ENCODE data around the gene MYBBP1A. TPM values are rescaled to one million over a fixed set of nuclear protein-coding genes. Genes with fewer than 3 reads are reported as not detected.
A peak's percentile ranks its signal among the peaks of the same experiment; 100 is the strongest.

MYBBP1A gene
- total RNA-seq, 1 experiment from 2014 or later = 163 TPM

DNA sequence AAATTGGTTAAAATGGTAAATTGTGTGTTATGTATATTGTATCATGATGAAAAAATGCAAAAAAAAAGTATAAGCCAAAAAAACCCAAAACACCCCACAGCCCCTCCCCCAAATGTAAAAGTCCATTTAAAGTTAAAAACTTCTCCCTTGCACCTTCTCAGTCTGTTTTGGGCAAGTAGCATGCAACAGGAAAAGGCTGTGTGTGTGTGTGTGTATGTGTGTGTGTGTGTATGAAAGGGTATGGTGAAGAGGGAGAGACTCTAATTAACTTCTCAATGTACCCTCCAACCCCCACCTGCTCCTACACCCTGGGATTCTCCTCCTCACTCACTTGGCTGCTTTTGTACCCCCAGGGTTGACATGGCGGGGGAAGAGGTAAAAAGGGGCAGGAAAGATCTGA, 14.4 kb upstream of the MYBBP1A start (continued):
- TF ChIP-seq, protein P1, sequence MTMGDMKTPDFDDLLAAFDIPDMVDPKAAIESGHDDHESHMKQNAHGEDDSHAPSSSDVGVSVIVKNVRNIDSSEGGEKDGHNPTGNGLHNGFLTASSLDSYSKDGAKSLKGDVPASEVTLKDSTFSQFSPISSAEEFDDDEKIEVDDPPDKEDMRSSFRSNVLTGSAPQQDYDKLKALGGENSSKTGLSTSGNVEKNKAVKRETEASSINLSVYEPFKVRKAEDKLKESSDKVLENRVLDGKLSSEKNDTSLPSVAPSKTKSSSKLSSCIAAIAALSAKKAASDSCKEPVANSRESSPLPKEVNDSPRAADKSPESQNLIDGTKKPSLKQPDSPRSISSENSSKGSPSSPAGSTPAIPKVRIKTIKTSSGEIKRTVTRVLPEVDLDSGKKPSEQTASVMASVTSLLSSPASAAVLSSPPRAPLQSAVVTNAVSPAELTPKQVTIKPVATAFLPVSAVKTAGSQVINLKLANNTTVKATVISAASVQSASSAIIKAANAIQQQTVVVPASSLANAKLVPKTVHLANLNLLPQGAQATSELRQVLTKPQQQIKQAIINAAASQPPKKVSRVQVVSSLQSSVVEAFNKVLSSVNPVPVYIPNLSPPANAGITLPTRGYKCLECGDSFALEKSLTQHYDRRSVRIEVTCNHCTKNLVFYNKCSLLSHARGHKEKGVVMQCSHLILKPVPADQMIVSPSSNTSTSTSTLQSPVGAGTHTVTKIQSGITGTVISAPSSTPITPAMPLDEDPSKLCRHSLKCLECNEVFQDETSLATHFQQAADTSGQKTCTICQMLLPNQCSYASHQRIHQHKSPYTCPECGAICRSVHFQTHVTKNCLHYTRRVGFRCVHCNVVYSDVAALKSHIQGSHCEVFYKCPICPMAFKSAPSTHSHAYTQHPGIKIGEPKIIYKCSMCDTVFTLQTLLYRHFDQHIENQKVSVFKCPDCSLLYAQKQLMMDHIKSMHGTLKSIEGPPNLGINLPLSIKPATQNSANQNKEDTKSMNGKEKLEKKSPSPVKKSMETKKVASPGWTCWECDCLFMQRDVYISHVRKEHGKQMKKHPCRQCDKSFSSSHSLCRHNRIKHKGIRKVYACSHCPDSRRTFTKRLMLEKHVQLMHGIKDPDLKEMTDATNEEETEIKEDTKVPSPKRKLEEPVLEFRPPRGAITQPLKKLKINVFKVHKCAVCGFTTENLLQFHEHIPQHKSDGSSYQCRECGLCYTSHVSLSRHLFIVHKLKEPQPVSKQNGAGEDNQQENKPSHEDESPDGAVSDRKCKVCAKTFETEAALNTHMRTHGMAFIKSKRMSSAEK (CRISPR knock-in tag; IDR thresholded peaks at IDR 0.05; ENCODE audit: borderline replicate concordance) = no peak
- TF ChIP-seq, protein P2, sequence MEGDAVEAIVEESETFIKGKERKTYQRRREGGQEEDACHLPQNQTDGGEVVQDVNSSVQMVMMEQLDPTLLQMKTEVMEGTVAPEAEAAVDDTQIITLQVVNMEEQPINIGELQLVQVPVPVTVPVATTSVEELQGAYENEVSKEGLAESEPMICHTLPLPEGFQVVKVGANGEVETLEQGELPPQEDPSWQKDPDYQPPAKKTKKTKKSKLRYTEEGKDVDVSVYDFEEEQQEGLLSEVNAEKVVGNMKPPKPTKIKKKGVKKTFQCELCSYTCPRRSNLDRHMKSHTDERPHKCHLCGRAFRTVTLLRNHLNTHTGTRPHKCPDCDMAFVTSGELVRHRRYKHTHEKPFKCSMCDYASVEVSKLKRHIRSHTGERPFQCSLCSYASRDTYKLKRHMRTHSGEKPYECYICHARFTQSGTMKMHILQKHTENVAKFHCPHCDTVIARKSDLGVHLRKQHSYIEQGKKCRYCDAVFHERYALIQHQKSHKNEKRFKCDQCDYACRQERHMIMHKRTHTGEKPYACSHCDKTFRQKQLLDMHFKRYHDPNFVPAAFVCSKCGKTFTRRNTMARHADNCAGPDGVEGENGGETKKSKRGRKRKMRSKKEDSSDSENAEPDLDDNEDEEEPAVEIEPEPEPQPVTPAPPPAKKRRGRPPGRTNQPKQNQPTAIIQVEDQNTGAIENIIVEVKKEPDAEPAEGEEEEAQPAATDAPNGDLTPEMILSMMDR (IDR thresholded peaks at IDR 0.05) = no peak

DNA sequence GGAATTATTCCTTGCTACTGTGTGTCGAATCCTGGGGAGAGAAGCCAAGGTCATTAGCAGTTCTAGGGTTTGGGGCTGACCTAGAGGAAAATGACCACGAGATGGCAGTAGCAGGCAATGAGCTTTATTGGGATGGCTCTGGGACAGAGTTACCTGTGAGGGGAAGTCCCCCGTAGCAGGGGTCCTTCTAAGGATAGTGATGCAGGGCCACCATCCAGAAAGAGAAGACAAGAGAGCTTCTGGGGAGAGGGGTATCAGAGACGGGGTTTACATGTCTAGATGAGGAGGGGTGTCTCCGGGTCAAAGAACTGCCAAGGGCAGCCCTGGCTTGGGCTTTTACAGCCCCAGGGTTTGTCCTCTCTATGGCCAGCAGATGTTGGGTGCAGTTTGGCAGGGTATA, 11.6 kb upstream of the MYBBP1A start:
- no peak overlapping the region for H3K27ac Mint-ChIP-seq
- DNase-seq (ENCODE audit: low spot score) (peak; percentile 80), ATAC-seq (peak; percentile 90)
- peaks cover 7% of the 10 kb centered on the region for H3K27me3 Mint-ChIP-seq (ENCODE audit: low read depth)
- H3K4me1 Mint-ChIP-seq = peaks cover 30% of the 10 kb centered on the region
- no peak overlapping the region for H3K4me3 Mint-ChIP-seq
- no peaks in the 10 kb centered on the region for H3K9me3 Mint-ChIP-seq
- ChIA-PET POLR2A (no interaction called here), CTCF (interaction anchor here (0.6 to 5.6 kb wide), 41 partner anchors 9 to 353 kb away, joined by 3 to 86 read pairs (median 4); partner anchors contain the start of genes ALOX15, C17orf107, GLTPD2 and MYBBP1A)
- TF ChIP-seq, protein P2 (IDR thresholded peaks at IDR 0.05) = peak; percentile 35; the same call in 1 of the 2 replicates
- TF ChIP-seq, protein P3, sequence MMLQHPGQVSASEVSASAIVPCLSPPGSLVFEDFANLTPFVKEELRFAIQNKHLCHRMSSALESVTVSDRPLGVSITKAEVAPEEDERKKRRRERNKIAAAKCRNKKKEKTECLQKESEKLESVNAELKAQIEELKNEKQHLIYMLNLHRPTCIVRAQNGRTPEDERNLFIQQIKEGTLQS (CRISPR knock-in tag; conservative IDR thresholded peaks at IDR 0.05) = no peak
- no peaks in the 10 kb centered on the region for H3K36me3 Mint-ChIP-seq

DNA sequence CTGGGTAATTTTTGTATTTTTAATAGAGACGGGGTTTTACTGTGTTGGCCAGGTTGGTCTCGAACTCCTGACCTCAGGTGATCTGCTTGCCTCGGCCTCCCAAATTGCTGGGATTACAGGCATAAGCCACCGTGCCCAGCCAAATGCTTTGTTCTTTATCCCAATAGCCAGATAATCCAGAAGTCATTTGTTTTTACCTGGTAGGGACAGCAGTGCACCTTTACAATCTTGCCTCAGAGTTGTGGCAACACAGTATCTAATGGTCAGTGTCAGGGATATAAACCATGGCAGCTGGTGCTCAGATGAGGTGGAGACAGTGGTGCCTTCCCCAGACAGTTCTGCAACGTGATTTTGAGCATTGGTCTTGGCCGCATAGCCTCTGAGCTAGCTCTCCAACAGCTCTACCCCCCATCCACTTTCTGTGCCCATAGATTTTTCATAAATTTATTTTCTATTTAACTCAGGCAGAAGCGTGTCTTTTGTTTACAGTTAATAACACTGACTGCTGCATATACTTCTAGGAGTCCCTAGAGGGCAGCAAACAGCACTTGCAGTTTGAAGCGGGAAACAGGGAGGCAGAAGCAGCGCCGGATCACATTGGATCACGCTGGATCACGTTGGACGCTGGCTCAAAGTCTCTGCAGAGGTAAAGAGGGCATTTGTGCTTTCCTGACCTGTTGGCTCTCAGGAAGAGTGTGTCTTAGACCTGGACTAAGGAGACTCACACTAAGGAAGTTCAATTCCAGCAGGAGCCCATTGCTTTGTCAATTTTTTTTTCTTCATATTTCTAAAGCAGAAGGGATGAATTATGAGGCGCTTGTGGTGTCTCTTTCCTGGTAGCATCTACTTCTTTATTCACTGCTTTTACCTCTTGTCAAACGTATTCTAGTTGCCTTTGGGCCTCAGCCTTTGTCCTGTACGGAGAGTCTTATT, 10.3 kb upstream of the MYBBP1A start:
- peak; percentile 68 for DNase-seq (ENCODE audit: low spot score)
- Mint-ChIP-seq H3K4me1 (peaks cover 34% of the 10 kb centered on the region), H3K36me3 (no peaks in the 10 kb centered on the region), H3K9me3 (no peaks in the 10 kb centered on the region), H3K4me3 (no peak overlapping the region), H3K27ac (peak overlapping the region; percentile 54; the same call in 1 of the 2 replicates), H3K27me3 (ENCODE audit: low read depth) (peaks cover 7% of the 10 kb centered on the region)
- TF ChIP-seq, protein P4, sequence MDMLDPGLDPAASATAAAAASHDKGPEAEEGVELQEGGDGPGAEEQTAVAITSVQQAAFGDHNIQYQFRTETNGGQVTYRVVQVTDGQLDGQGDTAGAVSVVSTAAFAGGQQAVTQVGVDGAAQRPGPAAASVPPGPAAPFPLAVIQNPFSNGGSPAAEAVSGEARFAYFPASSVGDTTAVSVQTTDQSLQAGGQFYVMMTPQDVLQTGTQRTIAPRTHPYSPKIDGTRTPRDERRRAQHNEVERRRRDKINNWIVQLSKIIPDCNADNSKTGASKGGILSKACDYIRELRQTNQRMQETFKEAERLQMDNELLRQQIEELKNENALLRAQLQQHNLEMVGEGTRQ (CRISPR knock-in tag; IDR thresholded peaks at IDR 0.05) = peak; percentile 28; the same call in 1 of the 2 replicates
- no peak for TF ChIP-seq PRRX2 (CRISPR knock-in tag; IDR thresholded peaks at IDR 0.05)
- TF ChIP-seq, protein P5, sequence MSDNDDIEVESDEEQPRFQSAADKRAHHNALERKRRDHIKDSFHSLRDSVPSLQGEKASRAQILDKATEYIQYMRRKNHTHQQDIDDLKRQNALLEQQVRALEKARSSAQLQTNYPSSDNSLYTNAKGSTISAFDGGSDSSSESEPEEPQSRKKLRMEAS (CRISPR knock-in tag; IDR thresholded peaks at IDR 0.05) = peak; percentile 87
- TF ChIP-seq, protein P2 (IDR thresholded peaks at IDR 0.05) = peak; percentile 55
- ChIA-PET CTCF (interaction anchor here (0.6 to 5.6 kb wide), 22 partner anchors 9 to 338 kb away, joined by 3 to 86 read pairs (median 8); partner anchors contain the start of genes GLTPD2, MYBBP1A and SMTNL2), POLR2A (no interaction called here)
- peak; percentile 76 for ATAC-seq
